Measurements from ENCODE around the gene LAMA3.

The LAMA3 gene

GRCh38 chr18:23953984-23954383 lies 264.7 kb downstream of the LAMA3 start:
- no peak for TF ChIP-seq CTCF (IDR thresholded peaks at IDR 0.05; ENCODE audit: insufficient read depth, low read depth, low read length, missing control alignments)
- no peak overlapping the region for H3K4me3 ChIP-seq (ENCODE audit: low read length)
- no peak for DNase-seq (ENCODE audit: low read depth)

- peak; percentile 36 for TF ChIP-seq CTCF (IDR thresholded peaks at IDR 0.05; ENCODE audit: insufficient read depth, low read depth, low read length, missing control alignments)
- no peak overlapping the region for H3K4me3 ChIP-seq (ENCODE audit: low read length)
- DNase-seq (ENCODE audit: low read depth) = no peak
Observed at GRCh38 chr18:23956483-23956882, 267.2 kb downstream of the LAMA3 start.

GRCh38 chr18:23958036-23958435 lies 268.8 kb downstream of the LAMA3 start:
- H3K4me3 ChIP-seq (ENCODE audit: low read length) = no peak overlapping the region
- no peak for TF ChIP-seq CTCF (IDR thresholded peaks at IDR 0.05; ENCODE audit: insufficient read depth, low read depth, low read length, missing control alignments)
- no peak for DNase-seq (ENCODE audit: low read depth)

GRCh38 chr18:23963443-23964165 lies 274.4 kb downstream of the LAMA3 start:
- no peak for TF ChIP-seq CTCF (IDR thresholded peaks at IDR 0.05; ENCODE audit: insufficient read depth, low read depth, low read length, missing control alignments)
- DNase-seq (ENCODE audit: low read depth) = peak; percentile 46
- no peak overlapping the region for H3K4me3 ChIP-seq (ENCODE audit: low read length)

- H3K4me3 ChIP-seq (ENCODE audit: low read length) = no peak overlapping the region
- peak; percentile 50 for TF ChIP-seq CTCF (IDR thresholded peaks at IDR 0.05; ENCODE audit: insufficient read depth, low read depth, low read length, missing control alignments)
- peak; percentile 82 for DNase-seq (ENCODE audit: low read depth)
Observed at GRCh38 chr18:23964282-23965238, 275.3 kb downstream of the LAMA3 start.

- no peak for TF ChIP-seq CTCF (IDR thresholded peaks at IDR 0.05; ENCODE audit: insufficient read depth, low read depth, low read length, missing control alignments)
- DNase-seq (ENCODE audit: low read depth) = no peak
- H3K4me3 ChIP-seq (ENCODE audit: low read length) = no peak overlapping the region
Observed at GRCh38 chr18:23966909-23967308, 277.7 kb downstream of the LAMA3 start.
